Fibroblast of peridontal ligament (primary cell): Measurements from ENCODE around the gene CLNK.
"Not testable (repeated sequence)": the region's sequence is repeated elsewhere in the genome, so short reads cannot be mapped to it uniquely, and the experiment has no call there.

Experiments
- DNase-seq: peaks from one replicate; pipeline ENCODE4 v3.0.0-alpha.2; 2010; ENCODE audit errors: extremely low read depth

CLNK gene

GRCh38 chr4:10664408-10664807 is 20.2 kb downstream of the CLNK start:
- DNase-seq, result peak; percentile 87

GRCh38 chr4:10662937-10663336 is 21.6 kb downstream of the CLNK start:
- DNase-seq, result no peak

- no peak for DNase-seq
Observed at GRCh38 chr4:10661047-10661446, 23.5 kb downstream of the CLNK start.

- DNase-seq, result no peak
Observed at GRCh38 chr4:10659251-10659650, 25.3 kb downstream of the CLNK start.

DNA sequence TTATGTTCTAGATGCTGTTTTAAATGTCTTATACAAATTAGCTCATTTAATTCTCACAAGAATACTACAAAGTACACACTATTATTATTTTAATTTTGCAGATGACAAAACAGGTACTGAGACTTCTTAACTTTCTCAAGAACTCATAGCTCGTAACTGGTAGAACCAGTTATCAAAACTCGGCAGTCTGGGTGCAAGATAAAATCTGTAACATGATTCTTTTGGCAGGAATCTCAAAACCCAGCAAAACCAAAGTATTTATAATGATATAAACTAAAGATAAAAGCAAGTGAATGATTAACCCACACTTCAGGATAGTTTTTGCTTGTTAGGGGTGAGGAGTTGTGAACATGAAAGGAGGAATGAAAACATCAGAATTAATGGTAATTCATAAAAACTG is 27.6 kb downstream of the CLNK start:
- DNase-seq, result no peak

GRCh38 chr4:10656420-10656819 is 28.1 kb downstream of the CLNK start:
- DNase-seq, result no peak

GRCh38 chr4:10655968-10656367 is 28.6 kb downstream of the CLNK start:
- DNase-seq, result peak; percentile 72

GRCh38 chr4:10648479-10648878 is 36.1 kb downstream of the CLNK start:
- DNase-seq, result no peak

DNA sequence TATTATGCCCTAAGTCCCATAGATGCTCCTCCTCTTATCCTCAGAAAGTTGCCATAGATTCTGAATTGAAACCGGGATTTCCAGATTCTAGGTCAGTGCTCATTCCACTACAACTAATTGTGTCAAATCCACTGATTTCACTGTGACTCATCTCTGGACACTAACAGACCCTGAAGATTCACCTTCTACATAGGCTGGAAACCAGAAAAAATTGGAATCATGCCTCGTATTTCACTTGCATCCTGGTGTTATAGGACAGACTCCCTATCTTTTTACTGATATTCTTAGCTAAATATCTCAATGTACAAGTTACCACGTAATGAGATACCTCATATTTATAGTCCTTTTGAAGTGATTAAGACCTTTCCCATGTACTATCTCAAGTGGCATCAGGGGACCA is 36.7 kb downstream of the CLNK start:
- DNase-seq, result no peak

- no peak for DNase-seq
Observed at GRCh38 chr4:10643600-10644425, 40.8 kb downstream of the CLNK start.

- DNase-seq, result peak; percentile 54
Observed at GRCh38 chr4:10640561-10641201, 43.9 kb downstream of the CLNK start.

DNA sequence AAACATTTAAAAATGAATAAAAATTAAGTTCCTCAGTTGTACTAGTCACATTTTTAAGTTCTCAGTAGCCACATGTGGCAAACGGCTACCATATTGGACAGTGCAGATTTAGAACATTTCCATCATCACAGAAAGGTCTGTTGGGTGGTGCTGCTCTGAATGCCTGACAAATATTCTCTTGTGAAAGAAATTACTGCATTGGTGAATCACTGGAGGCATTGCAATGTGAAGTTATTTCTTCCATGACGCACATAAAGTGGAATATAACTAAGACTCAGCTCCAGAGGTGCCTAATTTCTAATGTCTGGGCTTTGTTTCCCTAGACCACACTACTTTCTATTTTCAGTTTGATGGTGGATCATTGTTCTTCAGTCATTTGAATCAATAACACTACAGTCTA is 44.9 kb downstream of the CLNK start:
- DNase-seq, result peak; percentile 67

GRCh38 chr4:10639100-10639499 is 45.5 kb downstream of the CLNK start:
- DNase-seq, result no peak

GRCh38 chr4:10635091-10635490 is 49.5 kb downstream of the CLNK start:
- DNase-seq, result no peak

DNA sequence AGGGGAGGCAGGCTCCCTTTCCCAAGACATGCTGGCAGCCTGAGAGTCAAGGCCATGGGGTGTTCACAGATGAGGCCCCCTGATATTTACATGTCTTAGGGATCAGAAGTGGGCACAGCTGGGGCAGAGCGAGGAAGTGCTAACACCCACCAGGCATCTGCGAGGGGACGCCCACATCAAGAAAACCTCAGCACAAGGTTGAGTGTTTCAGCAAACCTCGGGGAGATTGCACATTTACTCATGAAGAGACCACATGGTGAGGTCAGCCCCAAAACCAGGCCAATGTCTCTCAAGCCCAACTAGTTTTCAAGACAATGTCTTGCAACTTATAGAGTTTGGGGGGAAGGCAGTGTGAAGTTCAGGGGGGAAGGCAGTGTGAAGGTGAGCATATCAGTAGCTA is 55.2 kb downstream of the CLNK start:
- no peak for DNase-seq

DNA sequence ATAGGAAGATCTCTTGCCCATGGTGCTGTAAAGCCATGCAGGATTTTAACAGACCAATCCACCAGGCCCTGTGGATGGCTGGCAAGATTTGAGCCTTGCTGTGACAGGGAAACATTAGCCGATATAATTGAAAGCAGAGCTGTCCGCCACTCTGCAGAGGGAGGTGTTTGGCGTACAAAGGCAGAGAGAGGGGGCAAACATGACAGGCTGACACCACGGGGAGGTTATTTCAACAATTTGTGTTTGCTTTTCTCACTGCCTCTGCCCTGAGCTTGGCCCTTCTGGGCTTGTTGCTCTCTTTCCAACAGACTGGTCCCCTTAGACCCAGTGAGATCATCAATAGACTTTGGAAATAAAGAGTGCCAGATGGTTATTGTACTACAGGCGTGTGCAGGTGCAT is 59.4 kb downstream of the CLNK start:
- DNase-seq, result no peak

DNA sequence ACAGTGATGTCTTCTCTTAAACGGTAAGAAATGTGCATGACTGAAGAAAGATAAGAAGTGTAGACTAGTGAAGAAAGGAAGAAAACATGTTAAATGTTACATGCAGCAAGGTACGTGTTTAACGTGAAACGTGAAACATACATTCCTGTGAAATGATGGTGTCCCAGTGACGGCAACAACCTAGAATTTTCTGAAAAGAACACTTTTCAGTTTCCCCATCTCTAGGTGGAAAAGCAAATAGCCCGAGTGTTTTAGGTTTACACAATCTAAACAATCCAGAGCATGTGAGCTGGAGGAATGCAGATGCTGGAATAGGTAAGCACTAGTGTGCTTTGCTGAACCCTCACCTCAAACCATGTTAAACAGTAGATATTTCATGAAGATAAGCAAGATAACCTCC is 60.7 kb downstream of the CLNK start:
- DNase-seq, result no peak

DNA sequence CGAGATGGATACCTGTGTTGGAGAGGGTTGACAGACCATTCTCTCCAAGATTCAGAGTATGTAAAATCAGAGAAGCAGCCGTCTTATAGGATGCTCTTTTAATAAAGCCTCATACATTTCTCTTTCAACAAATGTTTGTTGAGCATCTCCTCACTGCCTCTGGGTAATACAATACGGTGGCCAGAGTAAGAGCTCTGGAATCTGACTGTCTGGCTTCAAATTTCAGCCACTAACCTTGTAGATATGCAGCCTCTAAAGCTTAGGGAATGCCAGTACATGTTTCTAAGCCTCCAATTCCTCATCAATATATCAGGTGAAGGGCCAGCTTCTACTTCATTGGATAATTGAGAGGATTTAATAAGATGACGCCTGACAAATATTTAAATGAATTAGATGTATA is 61.3 kb downstream of the CLNK start:
- DNase-seq, result peak; percentile 40

- no peak for DNase-seq
Observed at GRCh38 chr4:10622728-10623127, 61.8 kb downstream of the CLNK start.

DNA sequence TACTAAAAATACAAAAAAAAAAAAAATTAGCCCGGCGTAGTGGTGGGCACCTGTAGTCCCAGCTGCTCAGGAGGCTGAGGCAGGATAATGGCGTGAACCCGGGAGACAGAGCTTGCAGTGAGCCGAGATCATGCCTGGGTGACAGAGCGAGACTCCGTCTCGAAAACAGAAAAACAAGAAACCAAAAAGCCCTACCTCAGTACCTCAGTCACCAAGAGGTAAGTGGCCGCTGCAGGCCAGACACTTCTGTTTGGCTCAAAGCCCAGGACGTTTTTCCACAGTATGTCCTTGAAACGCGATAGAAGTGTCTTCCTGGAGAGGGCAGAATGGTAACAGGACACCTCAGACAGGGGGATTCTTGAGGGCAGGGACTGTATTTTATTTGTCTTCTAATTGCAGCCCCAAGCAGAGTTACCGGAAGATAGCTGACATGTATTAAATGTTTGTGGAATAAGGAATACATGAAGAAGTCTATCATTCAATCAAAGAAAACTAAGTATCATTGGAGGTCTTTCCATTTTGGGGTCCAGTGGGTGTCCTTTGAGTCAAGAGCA is 63.6 kb downstream of the CLNK start:
- no peak for DNase-seq

GRCh38 chr4:10619855-10620254 is 64.7 kb downstream of the CLNK start:
- DNase-seq, result no peak

- DNase-seq, result peak; percentile 55
Observed at GRCh38 chr4:10619220-10619619, 65.3 kb downstream of the CLNK start.

GRCh38 chr4:10614926-10615325 is 69.6 kb downstream of the CLNK start:
- not testable (repeated sequence) for DNase-seq
